HepG2 (cell line): ENCODE measurements around the gene AGMO. TPM values are rescaled to one million over a fixed set of nuclear protein-coding genes. Genes with fewer than 3 reads are reported as not detected.

Source experiments
- ATAC-seq: fragments of 200-7000 bp; cut with Tn5 transposase; 3 replicates; pipeline ENCODE4 v1.9.1; 2020; ENCODE audit warnings: mild to moderate bottlenecking, moderate library complexity
- BruUV-seq: library from RNA; stranded (reverse); fragments of 400-500 nt; replicated peaks from 2 replicates; lab custom pipeline; 2021; lab: Mats Ljungman, UMichigan
- CTCF ChIA-PET: fragments of 300-600 bp; formaldehyde crosslinking; extraction: SDS; loops from one replicate; lab custom pipeline; 2021; ENCODE audit warnings: low total read pairs, inconsistent platforms, low intra/inter-chr PET ratio; lab: Yijun Ruan, JAX
- POLR2A ChIA-PET: fragments of 350-600 bp; sonication (Branson Sonifier 250); formaldehyde crosslinking; loops from one replicate; lab custom pipeline; 2020; ENCODE audit warnings: antibody characterized with exemption, inconsistent platforms; lab: Yijun Ruan, JAX
- DNase-seq: peaks from one replicate; pipeline ENCODE4 v3.0.0-alpha.2; 2015; ENCODE audit warnings: low spot score
- FAIRE-seq: peaks from 3 replicates; lab custom pipeline; 2011; peaks lifted over from hg19 to GRCh38; lab: Jason Lieb, UNC
- H2AFZ ChIP-seq: one replicate; pipeline ENCODE4 v1.6.1; 2011; ENCODE audit warnings: low read length, inconsistent platforms
- H3K27ac ChIP-seq: fragments of 300-600 bp; 3 replicates; pipeline ENCODE4 v1.8.0; 2011; ENCODE audit warnings: mixed run types, mild to moderate bottlenecking, mixed read lengths, low read length, inconsistent platforms; ENCODE audit not compliant: insufficient read depth; ENCODE audit errors: extremely low read length
- H3K27me3 ChIP-seq, 2 experiments: fragments of 200-600 bp in 1 of 2; 2 replicates in 1 of 2; 3 replicates in 1 of 2; pipeline versions ENCODE4 v1.6.0 to v1.8.0; 2011; ENCODE audit warnings: low read length in 2 of 2, mild to moderate bottlenecking in 2 of 2, moderate library complexity in 2 of 2, inconsistent platforms in 1 of 2; ENCODE audit not compliant: insufficient read depth in 2 of 2, control insufficient read depth in 1 of 2
- H3K36me3 ChIP-seq, 2 experiments: fragments of 200-600 bp in 1 of 2; replicated peaks in 1 of 2; 2 replicates in 1 of 2; 3 replicates in 1 of 2; pipeline versions ENCODE4 v1.5.1 to v1.8.0; 2011; ENCODE audit warnings: low read length in 2 of 2, inconsistent platforms in 1 of 2; ENCODE audit not compliant: insufficient read depth in 2 of 2, control insufficient read depth in 1 of 2
- H3K4me1 ChIP-seq: 2 replicates; pipeline ENCODE4 v1.5.1; 2012; ENCODE audit warnings: low read length, inconsistent platforms; ENCODE audit not compliant: insufficient read depth
- H3K4me2 ChIP-seq: 2 replicates; pipeline ENCODE4 v1.6.0; 2011; ENCODE audit warnings: low read depth, low read length, inconsistent platforms
- H3K4me3 ChIP-seq, 3 experiments: fragments of 200-600 bp in 1 of 3; sonication (generic), shearing (Covaris generic) in 1 of 3; replicated peaks in 1 of 3; 2 replicates each; pipeline ENCODE4 v1.5.1; 2011 to 2016; ENCODE audit warnings: low read length in 3 of 3, inconsistent platforms in 2 of 3, low read depth in 2 of 3, mild to moderate bottlenecking in 2 of 3, control low read depth in 1 of 3, mixed read lengths in 1 of 3; ENCODE audit not compliant: insufficient read depth in 1 of 3
- H3K79me2 ChIP-seq: one replicate; pipeline ENCODE4 v1.6.1; 2011; ENCODE audit warnings: low read length, inconsistent platforms; ENCODE audit not compliant: insufficient read depth
- H3K9ac ChIP-seq: 2 replicates; pipeline ENCODE4 v1.6.0; 2011; ENCODE audit warnings: mild to moderate bottlenecking, low read depth, low read length, inconsistent platforms; ENCODE audit not compliant: insufficient read depth
- H3K9me3 ChIP-seq: 2 replicates; pipeline ENCODE4 v1.5.1; 2012; ENCODE audit warnings: mild to moderate bottlenecking, low read length
- H4K20me1 ChIP-seq: 2 replicates; pipeline ENCODE4 v1.6.0; 2011; ENCODE audit warnings: inconsistent platforms, mild to moderate bottlenecking, low read length, moderate library complexity; ENCODE audit not compliant: insufficient read depth
- ARID5B ChIP-seq: IDR thresholded peaks from 2 replicates; pipeline ENCODE4 v1.4.0; 2020; ENCODE audit warnings: mild to moderate bottlenecking, missing genetic modification reagents
- BCL3 ChIP-seq: sonication (generic); formaldehyde crosslinking; IDR thresholded peaks from 2 replicates; pipeline ENCODE4 v1.5.1; 2020; ENCODE audit warnings: mild to moderate bottlenecking, missing genetic modification reagents, moderate library complexity
- HNF1A ChIP-seq, 2 experiments: sonication (generic) in 1 of 2; formaldehyde crosslinking in 1 of 2; IDR thresholded peaks; 2 replicates each; pipeline versions ENCODE4 v1.4.0 to v1.6.1; 2016 to 2020; ENCODE audit warnings: borderline replicate concordance in 1 of 2, low read depth in 1 of 2, mild to moderate bottlenecking in 1 of 2, missing genetic modification reagents in 1 of 2
- MEIS1 ChIP-seq: sonication (generic); formaldehyde crosslinking; IDR thresholded peaks from 2 replicates; pipeline ENCODE4 v1.9.0; 2021; ENCODE audit warnings: mild to moderate bottlenecking, missing genetic modification reagents, moderate library complexity, borderline replicate concordance
- SPEN ChIP-seq: sonication (generic); formaldehyde crosslinking; IDR thresholded peaks from 2 replicates; pipeline ENCODE4 v1.5.1; 2020; ENCODE audit warnings: low read depth, mild to moderate bottlenecking, missing genetic modification reagents
- THAP9 ChIP-seq: sonication (generic); formaldehyde crosslinking; IDR thresholded peaks from 2 replicates; pipeline ENCODE4; 2020; ENCODE audit warnings: missing genetic modification reagents, mild to moderate bottlenecking, borderline replicate concordance
- ZNF143 ChIP-seq: sonication (generic); formaldehyde crosslinking; IDR thresholded peaks from 2 replicates; pipeline ENCODE4 v1.4.0; 2020; ENCODE audit warnings: missing genetic modification reagents
- ZNF274 ChIP-seq: sonication (generic); formaldehyde crosslinking; IDR thresholded peaks from 2 replicates; pipeline ENCODE4 v1.5.1; 2020; ENCODE audit warnings: mild to moderate bottlenecking, missing genetic modification reagents
- ZNF292 ChIP-seq: sonication (generic); formaldehyde crosslinking; IDR thresholded peaks from 2 replicates; pipeline ENCODE4 v1.8.1; 2022; ENCODE audit warnings: mild to moderate bottlenecking, low read depth, missing genetic modification reagents, borderline replicate concordance
- ZSCAN9 ChIP-seq: IDR thresholded peaks from 2 replicates; pipeline ENCODE4 v1.6.1; 2016; ENCODE audit warnings: borderline replicate concordance
- WGBS: methylation state at CpG from one replicate; pipeline ENCODE4 v1.1.6; 2017; ENCODE audit warnings: low lambda C conversion rate; 5-methylcytosine and 5-hydroxymethylcytosine counted together
- in situ Hi-C: cut with HindIII; loops from 2 replicates; pipeline ENCODE4 v1.10.0; 2017; ENCODE audit warnings: low pct_unique_long_range_greater_than_20kb; ENCODE audit not compliant: extremely low pct_ligation_motif_present
- intact Hi-C: fragments of 100-400 bp; cut with micrococcal nuclease; formaldehyde crosslinking; loops from one replicate; pipeline ENCODE4 v1.10.0; 2022; ENCODE audit not compliant: unreplicated experiment
- polyA plus RNA-seq, 8 experiments: library from polyadenylated mRNA; depleted of rRNA in 3 of 8; stranded (reverse) in 7 of 8; unstranded in 1 of 8; fragments of >200 nt; fragmentation: Illumina TruSeq in 4 of 8; extraction: Trizol in 4 of 8; gene quantifications; 2 replicates each; pipeline versions ENCODE4 v1.2.1 to v1.2.3, GENCODE V29; 2011 to 2016; ENCODE audit warnings: low read depth in 4 of 8, missing spikeins in 1 of 8, mixed read lengths in 1 of 8; ENCODE audit not compliant: insufficient read depth in 1 of 8
- total RNA-seq, 5 experiments: library from RNA; depleted of rRNA; stranded (reverse); fragments of >200 nt; fragmentation: Illumina TruSeq; extraction: Trizol; gene quantifications; 2 replicates each; pipeline ENCODE4 v1.2.3, GENCODE V29; 2016; ENCODE audit warnings: low read depth in 1 of 5

The AGMO gene
- total and polyA plus RNA-seq, 2 of the 13 experiments (the other 11 are each of a cell fraction or from before 2014, with no cell fraction given) = 0.22 to 0.50 TPM

GRCh38 chr7:15485998-15486397, 75.8 kb downstream of the AGMO start:
- Histone ChIP-seq H3K27me3 (no peaks in the 10 kb centered on the region), H3K9ac (no peak overlapping the region), H3K4me1 (no peaks in the 10 kb centered on the region), H3K4me2 (no peak overlapping the region), H3K79me2 (no peaks in the 10 kb centered on the region), H3K36me3 (no peaks in the 10 kb centered on the region), H2AFZ (no peak overlapping the region), H3K27ac (no peak overlapping the region), H4K20me1 (no peaks in the 10 kb centered on the region), H3K9me3 (peaks cover 55% of the 10 kb centered on the region), H3K4me3 (no peak overlapping the region)
- DNase-seq = no peak
- in situ Hi-C loops = no loop called here
- BruUV-seq = no TSS peak
- no peak for FAIRE-seq
- WGBS = 37% methylated on average over 5 of the region's 5 CpGs
- no peak for ATAC-seq
- intact Hi-C loops = no loop called here
- ChIA-PET POLR2A (no interaction called here), CTCF (no interaction called here)
- TF ChIP-seq ARID5B (CRISPR knock-in tag) (no peak), ZNF274 (no peak), BCL3 (CRISPR knock-in tag) (no peak), THAP9 (no peak), ZSCAN9 (CRISPR knock-in tag) (no peak), SPEN (CRISPR knock-in tag) (no peak), HNF1A (IDR thresholded peaks at IDR 0.05; ENCODE audit: low read depth) (no peak), HNF1A (CRISPR knock-in tag; IDR thresholded peaks at IDR 0.05; ENCODE audit: borderline replicate concordance) (no peak), ZNF292 (CRISPR knock-in tag) (no peak), ZNF143 (CRISPR knock-in tag) (no peak), MEIS1 (CRISPR knock-in tag) (no peak)
